Myocyte (in vitro differentiated cells): Measurements from ENCODE around the gene ZNF827. TPM values are rescaled to one million over a fixed set of nuclear protein-coding genes. Genes with fewer than 3 reads are reported as not detected.

Experiments used
- DNase-seq: peaks from one replicate; pipeline ENCODE4 v3.0.0-alpha.2; 2012; ENCODE audit warnings: low read depth
- total RNA-seq: library from RNA; depleted of rRNA; stranded (reverse); fragments of >200 nt; gene quantifications from 2 replicates; pipeline ENCODE4 v1.2.3, GENCODE V29; 2014

ZNF827 gene
- total RNA-seq, 1 donor from 2014 or later = 10.4 TPM

- peak; percentile 24 for DNase-seq
Observed at GRCh38 chr4:145934434-145935047, 4.1 kb downstream of the ZNF827 start.

GRCh38 chr4:145933134-145933533, 5.5 kb downstream of the ZNF827 start:
- no peak for DNase-seq

GRCh38 chr4:145931403-145931802, 7.2 kb downstream of the ZNF827 start:
- no peak for DNase-seq

- DNase-seq = no peak
Observed at GRCh38 chr4:145930592-145930991, 8.0 kb downstream of the ZNF827 start.

DNA sequence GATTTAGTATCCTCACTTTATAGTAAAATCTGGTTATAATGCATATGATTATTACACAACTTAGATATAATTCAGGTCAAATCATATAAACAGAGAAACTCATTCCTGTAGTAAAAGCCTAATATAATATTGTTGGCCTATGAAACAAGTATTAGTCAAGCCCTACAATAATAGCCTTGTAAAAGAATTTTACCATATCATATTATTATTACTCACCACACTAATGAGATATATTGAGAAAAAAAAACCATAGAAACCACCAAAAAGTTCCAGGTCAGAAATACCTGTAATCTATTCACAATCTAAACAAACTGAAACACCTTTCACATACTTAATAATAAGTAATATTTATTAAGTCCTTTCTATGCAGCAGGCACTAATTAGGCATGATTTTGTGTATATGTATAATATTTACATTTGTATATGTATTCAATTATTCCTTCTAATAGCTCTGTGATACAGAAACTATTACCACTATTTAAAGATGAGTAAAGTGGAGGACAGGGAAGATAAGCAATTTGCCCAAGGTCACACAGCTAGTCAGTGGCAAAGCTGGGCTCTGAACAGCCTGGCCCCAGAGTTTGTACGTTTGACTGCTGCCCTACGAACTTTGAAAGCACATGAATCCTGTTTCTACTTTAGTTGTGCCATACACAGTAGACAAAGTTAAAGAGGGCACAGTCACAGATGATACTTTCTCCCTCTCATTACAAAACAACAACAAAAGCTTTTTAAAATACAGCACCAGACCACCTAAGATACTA, 9.0 kb downstream of the ZNF827 start:
- no peak for DNase-seq

DNA sequence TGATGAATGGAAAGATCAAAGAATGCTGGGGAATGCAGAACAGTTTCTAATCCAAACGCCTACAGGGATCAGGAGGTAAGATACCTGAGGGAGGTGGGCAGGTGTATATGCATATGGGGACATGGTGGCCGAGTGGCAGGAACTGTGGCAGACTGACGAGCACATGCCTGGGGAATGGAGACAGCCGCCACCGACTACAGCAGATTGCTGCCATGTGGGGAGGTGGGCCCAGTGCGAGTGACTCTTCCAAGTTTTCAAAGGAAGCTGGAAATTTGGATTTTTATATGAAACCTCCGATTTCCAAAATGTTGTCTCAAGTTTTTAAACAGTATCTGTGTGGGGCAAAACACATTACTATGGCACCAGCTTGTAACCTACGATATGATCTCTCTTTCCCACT, 9.9 kb downstream of the ZNF827 start:
- DNase-seq = no peak

GRCh38 chr4:145927030-145927429, 11.6 kb downstream of the ZNF827 start:
- DNase-seq = no peak

DNA sequence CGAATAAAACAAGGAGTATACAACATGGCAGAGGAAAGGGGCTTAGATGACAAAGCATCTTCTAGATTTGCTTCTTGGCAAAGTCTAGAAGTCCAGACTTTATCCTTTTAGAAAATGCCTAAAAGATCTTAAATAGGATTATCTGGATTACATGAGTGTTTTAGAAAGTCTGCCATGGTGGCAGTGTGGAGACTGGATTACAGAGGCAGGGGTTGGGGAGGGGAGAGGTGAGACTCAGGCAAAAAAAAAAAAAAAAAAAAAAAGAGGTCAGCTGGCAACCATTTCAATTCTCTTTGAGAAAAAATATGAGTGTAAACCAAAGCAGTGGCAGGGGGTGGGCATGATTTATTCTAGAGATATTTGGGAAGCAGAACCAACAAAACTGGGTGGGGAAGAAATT, 17.4 kb downstream of the ZNF827 start:
- no peak for DNase-seq

DNA sequence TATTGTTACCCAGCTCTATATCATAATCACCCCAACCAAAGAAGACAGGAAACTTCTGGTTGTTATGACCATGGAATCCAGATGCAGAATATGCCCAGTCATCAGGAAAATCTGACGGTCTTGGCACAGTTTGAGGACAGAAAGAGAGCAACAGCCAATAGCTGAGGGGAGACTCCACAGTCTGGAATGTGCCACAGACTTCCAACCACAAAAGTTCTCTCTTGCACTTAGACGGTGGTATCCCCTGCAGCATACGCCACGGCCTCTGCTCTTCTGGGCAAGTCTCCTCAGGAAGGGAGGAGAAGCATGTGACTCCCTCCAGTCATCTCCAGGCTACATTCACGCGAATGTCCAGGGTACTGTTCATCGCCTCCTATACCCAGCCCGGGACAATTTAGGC, 18.4 kb downstream of the ZNF827 start:
- DNase-seq = peak; percentile 90

- DNase-seq = no peak
Observed at GRCh38 chr4:145912376-145912775, 26.2 kb downstream of the ZNF827 start.

GRCh38 chr4:145909773-145910172, 28.9 kb downstream of the ZNF827 start:
- DNase-seq = no peak

DNA sequence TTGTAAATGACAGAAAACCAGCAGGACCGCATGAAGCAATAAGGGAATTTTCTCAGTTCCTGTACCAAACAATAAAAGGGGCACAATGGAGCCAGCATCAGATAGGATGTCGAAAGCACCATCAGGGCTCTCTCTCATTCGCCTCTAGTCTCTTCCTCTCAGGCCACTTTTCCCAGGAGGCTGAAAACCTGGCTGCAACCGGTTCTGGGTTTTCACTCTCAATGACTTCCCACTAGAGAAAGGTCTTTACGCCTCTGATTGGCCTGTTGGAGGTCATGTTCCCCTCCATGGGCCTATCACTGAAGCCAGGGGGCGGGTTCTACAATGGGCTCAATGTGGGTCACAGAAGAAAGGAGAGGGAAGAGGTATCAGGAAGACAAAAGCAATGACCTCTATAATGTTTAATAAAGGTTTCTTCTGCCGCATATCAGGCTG, 29.3 kb downstream of the ZNF827 start:
- DNase-seq = no peak

DNA sequence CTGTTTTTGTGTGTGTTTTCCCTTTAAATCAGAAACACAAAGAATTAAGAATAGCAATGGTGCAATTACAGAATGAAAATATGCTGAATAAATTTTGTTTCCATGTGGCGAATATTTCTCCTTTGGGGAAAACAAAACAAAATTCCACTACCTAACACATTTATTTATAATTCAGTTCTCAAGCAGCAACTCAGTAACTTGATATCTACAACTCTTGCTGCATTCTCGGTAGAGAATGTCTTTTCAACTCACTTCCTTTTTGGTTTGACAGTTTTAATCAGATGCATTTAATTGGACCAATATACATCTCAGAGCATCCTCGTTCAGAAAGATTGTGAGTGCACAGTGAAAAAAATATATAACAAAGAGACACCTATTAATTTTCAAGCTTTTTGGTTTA, 30.8 kb downstream of the ZNF827 start:
- DNase-seq = no peak

DNA sequence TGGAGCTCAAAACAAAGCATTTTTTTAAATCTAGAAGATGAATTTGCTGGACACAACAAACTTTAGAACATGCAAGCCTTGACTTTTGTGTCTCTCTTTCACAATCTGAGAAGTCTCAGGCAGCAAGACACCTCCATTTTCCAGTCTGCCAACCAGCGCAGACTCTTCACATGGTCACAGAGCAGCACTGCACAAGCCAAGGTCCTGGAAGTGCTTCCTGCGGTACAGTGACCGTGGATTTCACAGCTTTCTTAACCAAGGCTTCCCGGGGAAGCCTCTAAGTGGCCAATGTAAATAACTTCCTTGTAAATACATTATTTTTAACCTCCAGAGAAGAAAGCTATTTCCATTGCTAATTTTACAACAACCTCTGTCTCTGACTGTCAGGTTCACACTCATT, 31.2 kb downstream of the ZNF827 start:
- no peak for DNase-seq

- no peak for DNase-seq
Observed at GRCh38 chr4:145904413-145905177, 34.0 kb downstream of the ZNF827 start.

GRCh38 chr4:145902522-145902921, 36.1 kb downstream of the ZNF827 start:
- no peak for DNase-seq

- no peak for DNase-seq
Observed at GRCh38 chr4:145899886-145900460, 38.6 kb downstream of the ZNF827 start.

GRCh38 chr4:145898926-145899531, 39.6 kb downstream of the ZNF827 start:
- DNase-seq = no peak

DNA sequence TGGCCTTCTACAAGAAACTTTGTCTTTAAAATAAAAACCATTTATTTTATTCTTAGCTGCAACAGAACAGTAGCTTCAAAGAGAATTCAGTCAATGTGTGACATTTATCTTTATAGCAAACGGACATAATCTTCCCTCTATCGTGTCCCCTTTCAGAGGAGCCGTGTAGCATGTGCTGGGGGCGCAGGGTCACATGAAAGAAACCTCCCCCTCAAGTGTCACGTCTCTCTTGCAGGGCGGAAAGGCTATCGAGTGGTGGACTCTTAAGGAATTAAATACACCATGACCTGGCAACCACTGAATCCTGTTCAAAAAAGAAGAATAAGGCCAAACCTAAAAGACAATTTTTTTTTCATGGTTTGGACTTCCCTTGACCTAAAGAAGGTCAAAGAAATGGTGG, 40.2 kb downstream of the ZNF827 start:
- DNase-seq = no peak

GRCh38 chr4:145895056-145895455, 43.6 kb downstream of the ZNF827 start:
- no peak for DNase-seq

DNA sequence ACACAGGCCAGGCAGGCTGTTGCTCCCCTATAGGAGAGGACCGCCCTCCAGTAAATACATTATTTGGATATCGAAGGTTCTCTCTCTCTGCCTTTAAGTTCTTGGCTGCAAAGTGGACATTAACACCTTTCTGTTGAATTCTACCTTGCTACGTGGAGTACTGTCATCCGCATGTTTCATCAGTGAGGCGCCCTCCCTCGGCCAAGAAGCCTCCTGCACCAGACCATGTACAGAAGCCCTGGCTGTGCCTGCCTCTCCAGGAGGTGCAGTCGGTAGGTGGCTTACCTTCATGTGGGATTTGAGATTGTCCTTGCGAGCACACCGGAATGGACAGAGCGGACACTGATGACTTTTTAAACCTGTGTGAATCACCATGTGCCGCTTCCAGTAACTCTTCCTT, 46.7 kb downstream of the ZNF827 start:
- no peak for DNase-seq
